Measurements from ENCODE around the gene CAND2.

The CAND2 gene

GRCh38 chr3:12796171-12797123 lies at the start of gene CAND2:
Gene CAND2, plus strand, starts transcription at chr3:12796680. Its CDS starts 41 bp downstream, at chr3:12796721.
- no peak for DNase-seq (ENCODE audit: low read depth)

- DNase-seq (ENCODE audit: low read depth), result no peak
Measured at GRCh38 chr3:12748477-12748876, 48.0 kb upstream of the CAND2 start.

- DNase-seq (ENCODE audit: low read depth), result no peak
Measured at GRCh38 chr3:12750223-12750622, 46.3 kb upstream of the CAND2 start.

GRCh38 chr3:12750658-12751071 lies 45.8 kb upstream of the CAND2 start:
- peak; percentile 9 for DNase-seq (ENCODE audit: low read depth)

DNA sequence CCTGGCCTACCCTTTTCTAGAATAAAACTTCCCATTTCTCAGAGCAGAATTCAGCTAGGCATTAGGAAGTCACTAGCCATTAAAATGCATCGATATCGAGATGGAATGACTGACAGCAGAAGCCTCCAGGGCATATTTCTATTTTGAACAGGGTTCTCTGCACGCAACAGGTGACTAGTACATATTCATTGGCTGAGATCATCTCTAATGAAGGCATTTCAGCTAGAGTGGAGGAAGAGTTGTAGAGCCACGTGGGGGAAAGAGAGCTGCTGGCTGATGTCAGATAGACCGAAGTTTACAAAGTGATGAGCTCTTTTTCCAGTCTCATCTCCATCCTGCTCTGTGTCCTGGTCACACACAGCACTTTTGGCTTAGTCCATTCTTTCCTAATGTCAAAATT lies 44.9 kb upstream of the CAND2 start:
- DNase-seq (ENCODE audit: low read depth), result no peak

- no peak for DNase-seq (ENCODE audit: low read depth)
Measured at GRCh38 chr3:12752102-12752501, 44.4 kb upstream of the CAND2 start.

DNA sequence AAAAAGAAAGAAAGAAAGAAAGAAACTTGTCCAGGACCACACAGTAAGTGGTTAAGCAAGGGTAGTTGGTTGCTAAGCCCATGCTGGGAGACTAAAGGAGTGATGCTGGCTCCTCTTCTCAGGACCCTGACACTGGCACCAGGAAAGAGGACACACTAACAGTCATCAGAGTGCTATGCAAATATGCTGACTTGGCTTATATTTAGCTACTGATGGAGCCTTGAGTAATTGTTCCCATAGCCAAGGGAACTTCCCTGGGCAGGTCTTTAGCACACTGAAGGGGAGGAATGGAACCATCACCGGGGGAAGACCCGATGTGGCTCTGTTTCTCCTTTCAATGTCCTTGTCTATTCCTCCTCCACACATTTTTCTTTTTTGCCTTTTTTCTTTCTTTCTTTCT lies 43.7 kb upstream of the CAND2 start:
- no peak for DNase-seq (ENCODE audit: low read depth)

DNA sequence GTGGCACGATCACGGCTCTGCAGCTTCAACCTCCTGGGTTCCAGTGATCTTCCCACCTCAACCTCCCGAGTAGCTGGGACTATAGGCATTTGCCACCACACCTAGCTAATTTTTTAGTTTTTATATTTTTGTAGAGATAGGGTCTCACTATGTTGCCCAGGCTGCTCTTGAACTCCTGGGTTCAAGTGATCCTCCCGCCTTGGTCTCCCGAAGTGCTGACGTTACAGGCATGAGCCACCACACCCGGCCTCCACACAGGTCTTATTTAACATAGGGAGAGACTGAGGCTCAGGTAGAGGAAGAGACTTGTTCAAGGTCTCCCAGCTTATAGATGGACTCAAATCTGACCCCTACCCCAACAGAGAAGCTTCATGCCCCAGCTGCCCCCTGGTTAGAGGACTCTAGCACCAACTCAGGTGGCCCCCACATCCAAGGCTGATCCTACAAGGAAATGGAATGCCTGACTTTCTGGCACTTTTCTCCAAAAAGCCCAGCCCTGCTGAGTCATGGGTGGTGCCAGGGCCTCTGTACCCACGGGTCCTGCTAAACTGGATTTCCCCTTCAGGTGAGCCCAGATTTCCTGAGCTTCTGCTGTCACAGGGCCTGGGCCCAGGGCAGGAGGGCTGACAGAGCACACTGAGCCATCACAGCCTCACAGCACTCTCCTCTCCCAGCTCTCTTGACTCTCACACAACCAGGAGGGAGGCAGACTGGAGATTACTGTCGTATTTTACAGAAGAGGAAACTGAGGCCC lies 43.0 kb upstream of the CAND2 start:
- DNase-seq (ENCODE audit: low read depth), result no peak

DNA sequence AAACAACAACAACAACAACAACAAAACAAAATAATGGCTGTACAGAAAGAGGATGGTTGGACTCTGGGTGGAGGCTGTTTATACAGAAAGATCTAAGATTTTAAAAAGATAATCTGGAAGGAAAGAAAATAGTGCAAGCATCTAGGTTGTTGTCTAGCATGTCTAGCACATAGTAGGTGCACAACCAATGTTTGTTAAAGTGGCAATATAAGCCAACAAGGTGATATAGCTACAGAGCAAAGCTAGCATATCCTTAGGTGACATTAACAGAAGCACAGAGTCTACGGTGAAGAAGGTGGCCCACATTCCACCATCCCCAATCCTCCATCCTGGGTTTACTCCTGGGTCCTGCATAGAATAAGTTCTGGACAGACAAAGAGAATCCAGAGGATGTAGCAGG lies 42.2 kb upstream of the CAND2 start:
- no peak for DNase-seq (ENCODE audit: low read depth)

DNA sequence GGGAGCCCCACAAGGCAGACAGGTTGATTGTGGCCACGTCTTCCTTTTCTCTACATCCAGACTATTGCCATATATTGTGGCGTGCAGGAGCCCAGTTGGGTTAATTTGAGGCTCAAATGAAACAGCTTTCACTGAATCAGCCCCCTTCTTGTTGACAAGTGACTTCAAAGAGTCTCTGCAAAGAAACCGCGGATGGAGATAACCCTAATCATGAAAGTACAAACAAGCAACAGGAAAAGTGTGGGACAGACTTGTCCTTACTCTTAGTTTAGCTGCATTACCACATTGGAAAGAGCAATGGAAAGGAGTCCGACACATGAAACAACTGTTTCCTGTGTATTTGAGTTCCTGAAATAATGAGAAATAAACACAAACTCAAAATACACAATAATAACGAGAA lies 40.7 kb upstream of the CAND2 start:
- DNase-seq (ENCODE audit: low read depth), result no peak

DNA sequence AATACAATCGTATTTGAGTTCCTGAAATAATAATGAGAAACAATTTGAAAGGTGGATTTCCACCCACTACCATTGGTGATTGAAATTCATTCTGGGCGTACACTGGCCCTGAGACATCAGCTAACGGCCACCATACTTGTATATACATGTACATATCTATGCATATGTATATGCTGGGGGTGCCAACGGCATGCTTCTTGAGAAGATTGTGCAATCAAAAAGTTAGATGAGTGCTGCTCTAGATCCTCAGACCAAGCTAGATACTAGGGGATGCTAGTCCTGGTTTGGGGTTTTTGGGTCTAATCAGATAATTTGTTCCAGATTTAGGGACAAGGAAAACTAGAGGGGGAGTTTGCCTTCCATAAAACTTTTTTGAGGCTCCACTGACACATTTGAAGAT lies 40.3 kb upstream of the CAND2 start:
- no peak for DNase-seq (ENCODE audit: low read depth)

DNA sequence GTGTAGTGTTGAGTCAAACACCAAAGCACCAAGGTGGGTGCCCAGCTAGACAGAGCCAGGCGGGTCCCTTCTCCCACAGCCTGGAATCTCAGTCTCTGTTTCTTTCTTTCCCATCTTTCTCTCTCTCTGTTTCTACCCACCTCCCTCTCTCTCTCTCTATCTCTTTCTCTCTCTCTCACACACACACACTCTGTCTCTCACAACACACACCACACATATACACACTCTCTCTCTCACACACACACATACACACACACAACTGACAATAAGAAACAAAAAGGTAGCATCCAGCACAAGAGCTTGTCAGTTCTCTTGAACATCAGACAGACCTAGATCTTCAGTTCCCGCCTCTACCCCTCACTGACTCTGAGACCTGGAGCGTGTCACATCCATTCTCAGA lies 39.8 kb upstream of the CAND2 start:
- no peak for DNase-seq (ENCODE audit: low read depth)

GRCh38 chr3:12758025-12758781 lies 38.3 kb upstream of the CAND2 start:
- DNase-seq (ENCODE audit: low read depth), result no peak

DNA sequence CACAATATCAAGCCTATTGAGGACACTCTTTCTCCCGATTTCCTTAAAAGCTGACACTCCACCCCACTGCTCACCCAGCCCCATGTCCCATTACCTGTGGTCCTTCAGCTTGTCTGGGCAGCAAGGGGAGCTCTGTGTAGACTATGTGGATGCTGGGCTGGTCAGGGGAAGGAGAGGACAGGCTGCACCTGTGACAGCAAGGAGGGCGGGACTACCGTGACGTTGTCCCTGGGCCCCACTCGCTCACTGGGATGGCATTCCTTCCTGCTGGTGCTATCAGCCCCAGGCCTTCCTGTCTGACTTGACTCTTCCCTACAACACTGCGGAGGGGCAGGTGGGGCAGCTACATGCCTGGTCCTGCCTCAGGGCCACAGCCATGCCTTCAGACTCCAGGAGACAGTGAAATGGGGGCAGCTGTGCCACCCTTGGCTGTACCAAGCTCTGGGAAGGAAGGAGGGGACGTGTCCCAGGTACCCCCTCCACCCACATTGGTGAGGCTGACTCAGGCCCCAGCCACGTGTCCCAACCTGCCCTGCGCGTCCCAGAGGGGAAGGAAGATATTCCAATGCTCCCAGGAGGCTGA lies 37.3 kb upstream of the CAND2 start, which contains the start of gene TMEM40:
TMEM40 (minus strand) TSS at position 163 of the 583 bp plus-strand sequence. CDS start 9,427 bp downstream, outside the sequence.
- no peak for DNase-seq (ENCODE audit: low read depth)

- no peak for DNase-seq (ENCODE audit: low read depth)
Measured at GRCh38 chr3:12759693-12760565, 36.6 kb upstream of the CAND2 start.

- no peak for DNase-seq (ENCODE audit: low read depth)
Measured at GRCh38 chr3:12764171-12764776, 32.2 kb upstream of the CAND2 start.

DNA sequence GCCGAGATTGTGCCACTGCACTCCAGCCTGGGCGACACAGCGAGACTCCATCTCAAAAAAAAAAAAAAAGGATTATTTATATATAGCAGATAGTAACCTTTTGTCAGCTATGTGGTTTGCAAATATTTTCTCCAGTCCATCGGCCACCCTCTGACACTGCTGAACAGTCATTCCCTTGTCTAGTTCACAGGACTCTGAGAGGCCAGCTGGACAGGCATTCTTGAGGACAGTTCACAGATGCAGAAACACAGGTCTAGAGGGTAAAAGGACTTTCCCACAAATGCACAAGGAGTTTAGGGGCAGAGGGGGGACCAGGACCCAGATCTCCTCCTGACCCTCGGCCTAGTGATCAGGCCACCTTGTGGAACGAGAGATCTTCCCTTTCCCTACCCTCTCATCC lies 29.9 kb upstream of the CAND2 start:
- no peak for DNase-seq (ENCODE audit: low read depth)

- DNase-seq (ENCODE audit: low read depth), result no peak
Measured at GRCh38 chr3:12768579-12769527, 27.6 kb upstream of the CAND2 start.

GRCh38 chr3:12769761-12770160 lies 26.7 kb upstream of the CAND2 start:
- DNase-seq (ENCODE audit: low read depth), result no peak
